HG03139 (cell line): ENCODE measurements around the gene TMEM156.
"Not testable (repeated sequence)": the region's sequence is repeated elsewhere in the genome, so short reads cannot be mapped to it uniquely, and the experiment has no call there.

Experiments
- ATAC-seq: cut with Tn5 transposase; IDR thresholded peaks from one replicate; pipeline ENCODE4 v1.9.1; 2021; ENCODE audit not compliant: unreplicated experiment

TMEM156 gene

GRCh38 chr4:38958453-38959190 lies 73.6 kb downstream of the TMEM156 start:
- ATAC-seq = no peak

DNA sequence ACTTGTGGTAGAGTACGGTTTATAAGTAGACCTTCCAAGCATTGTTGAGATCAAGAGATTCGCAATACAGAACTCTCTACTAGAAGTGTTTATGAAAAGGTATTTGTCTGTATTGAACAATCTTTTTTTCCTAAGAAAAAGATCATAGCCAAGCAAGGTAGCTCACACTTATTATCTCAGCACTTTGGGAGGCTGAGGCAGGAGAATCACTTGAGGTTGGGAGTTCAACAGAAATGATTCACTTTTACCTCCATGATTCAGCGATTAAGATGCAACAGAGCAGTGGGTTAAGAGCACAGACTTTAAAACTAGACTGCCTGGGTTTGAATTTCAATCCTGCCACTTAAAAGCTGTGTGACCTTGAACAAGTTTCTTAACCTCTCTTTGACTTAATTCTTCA lies 74.3 kb downstream of the TMEM156 start:
- ATAC-seq = no peak

- no peak for ATAC-seq
These were observed 74.9 kb downstream of the TMEM156 start for GRCh38 chr4:38957261-38957815.

DNA sequence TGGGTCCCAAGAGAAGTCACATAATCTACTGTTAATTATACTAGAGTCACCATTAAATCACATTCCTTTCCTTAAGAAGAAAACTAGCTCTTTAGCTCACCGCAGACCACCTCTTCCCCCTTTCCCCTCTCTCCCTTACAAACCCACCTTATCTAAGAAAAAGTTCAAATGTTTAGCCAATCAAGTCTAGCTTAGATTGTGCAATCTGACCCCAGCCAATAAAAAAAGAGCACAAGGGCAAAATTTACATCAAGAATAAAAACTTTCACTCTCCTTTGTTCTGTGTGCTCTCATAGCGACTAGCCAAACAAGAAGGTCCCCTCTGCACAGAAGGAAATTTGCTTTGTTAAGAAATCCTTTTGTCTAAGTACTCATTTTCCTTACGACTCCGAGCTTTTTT lies 76.3 kb downstream of the TMEM156 start:
- ATAC-seq = no peak

- no peak for ATAC-seq
These were observed 77.5 kb downstream of the TMEM156 start for GRCh38 chr4:38954727-38955126.

DNA sequence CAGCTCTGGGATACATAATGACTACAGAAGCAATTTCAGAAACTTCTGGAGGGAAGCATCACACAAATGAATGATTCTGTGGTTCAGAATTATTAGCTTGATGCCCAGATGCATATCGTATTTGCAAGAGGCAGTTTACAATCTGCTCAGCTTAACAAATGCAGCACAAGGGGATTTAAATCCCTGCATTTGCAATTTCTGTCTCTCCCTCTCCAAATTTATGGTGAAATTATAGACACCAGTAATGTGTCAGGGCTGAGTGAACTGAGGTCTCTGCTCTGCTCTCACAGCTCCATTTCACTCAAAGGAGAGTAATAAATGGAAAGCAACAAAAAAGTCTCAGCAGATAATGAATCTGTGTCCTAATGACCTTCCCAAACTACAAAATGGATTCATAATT lies 80.2 kb downstream of the TMEM156 start:
- ATAC-seq = no peak

GRCh38 chr4:38951598-38951997 lies 80.6 kb downstream of the TMEM156 start:
- no peak for ATAC-seq

GRCh38 chr4:38950734-38951133 lies 81.5 kb downstream of the TMEM156 start:
- no peak for ATAC-seq

DNA sequence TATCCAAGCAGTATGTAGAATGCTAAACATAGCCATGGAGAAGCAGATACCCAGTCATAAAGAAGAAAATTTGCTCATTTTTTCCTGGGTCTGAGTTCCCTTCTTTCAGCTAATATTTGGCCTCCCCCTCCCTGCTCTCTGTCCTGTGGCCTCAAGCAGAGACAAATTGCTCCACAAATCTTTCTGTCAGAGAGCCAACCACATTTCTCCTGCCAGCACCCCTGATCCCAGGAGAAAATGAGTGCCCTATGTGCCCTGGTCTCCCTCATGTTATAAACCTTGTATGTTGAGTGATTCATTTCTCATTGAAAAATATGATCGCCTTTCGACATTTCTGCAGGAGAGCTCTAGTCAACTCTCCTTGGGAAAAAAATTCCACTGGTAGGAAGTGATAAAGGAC lies 82.0 kb downstream of the TMEM156 start:
- no peak for ATAC-seq

GRCh38 chr4:38949411-38950051 lies 82.7 kb downstream of the TMEM156 start:
- no peak for ATAC-seq

DNA sequence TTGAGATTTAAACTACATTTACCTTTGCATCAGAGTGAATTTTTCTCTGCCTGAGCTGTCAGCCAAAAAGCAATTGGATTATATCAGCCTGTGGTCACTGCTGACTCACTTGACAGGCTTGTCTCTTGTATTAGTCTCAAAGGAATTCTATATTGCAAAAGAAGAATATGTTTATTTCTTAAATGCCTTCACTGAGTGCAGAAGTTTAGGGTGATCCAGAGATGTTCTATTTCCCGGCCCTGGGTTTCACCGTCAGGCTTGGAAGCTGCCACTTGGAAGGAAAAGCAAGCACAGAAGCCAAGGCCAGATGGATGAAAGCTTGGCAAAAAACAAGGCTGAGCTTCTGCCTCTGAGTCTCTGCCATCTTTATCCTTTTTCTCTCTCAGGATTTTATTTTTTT lies 83.7 kb downstream of the TMEM156 start:
- ATAC-seq = no peak

GRCh38 chr4:38946919-38947318 lies 85.3 kb downstream of the TMEM156 start:
- no peak for ATAC-seq

DNA sequence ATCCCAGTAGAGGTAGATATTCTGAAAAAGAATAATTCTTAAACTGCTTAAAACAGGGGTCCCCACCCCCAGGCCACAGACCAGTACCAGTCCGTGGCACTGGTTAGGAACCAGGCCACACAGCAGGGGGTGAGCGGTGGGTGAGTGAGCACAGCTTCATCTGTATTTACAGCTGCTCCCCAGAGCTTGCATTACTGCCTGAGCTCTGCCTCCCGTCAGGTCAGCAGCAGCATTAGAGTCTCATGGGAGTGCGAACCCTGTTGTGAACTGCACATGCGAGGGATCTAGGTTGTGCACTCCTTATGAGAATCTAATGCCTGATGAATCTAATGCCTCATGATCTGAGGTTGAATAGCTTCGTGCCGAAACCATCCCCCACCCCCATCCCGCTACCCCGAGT lies 87.8 kb downstream of the TMEM156 start:
- ATAC-seq = no peak

GRCh38 chr4:38943343-38943742 lies 88.9 kb downstream of the TMEM156 start:
- no peak for ATAC-seq

DNA sequence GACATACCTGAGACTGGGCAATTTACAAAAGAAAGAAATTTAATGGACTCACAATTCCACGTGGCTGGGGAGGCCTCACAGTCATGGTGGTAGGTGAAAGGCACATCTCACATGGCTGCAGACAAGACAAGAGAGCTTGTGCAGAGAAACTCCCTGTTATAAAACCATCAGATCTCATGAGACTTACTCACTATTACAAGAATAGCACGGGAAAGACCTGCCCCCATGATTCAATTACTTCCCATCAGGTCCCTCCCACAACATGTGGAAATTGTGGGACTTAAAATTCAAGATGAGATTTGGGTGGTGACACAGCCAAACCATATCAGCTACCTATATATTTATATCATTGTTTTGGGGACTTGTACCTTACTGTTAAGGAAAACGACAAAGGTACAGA lies 90.3 kb downstream of the TMEM156 start:
- ATAC-seq = not testable (repeated sequence)

- ATAC-seq = no peak
These were observed 91.7 kb downstream of the TMEM156 start for GRCh38 chr4:38940476-38940875.

- ATAC-seq = peak; percentile 94
These were observed 93.0 kb downstream of the TMEM156 start for GRCh38 chr4:38939165-38939564.

- no peak for ATAC-seq
These were observed 96.7 kb downstream of the TMEM156 start for GRCh38 chr4:38935391-38936073.

- ATAC-seq = no peak
These were observed 101.1 kb downstream of the TMEM156 start for GRCh38 chr4:38931125-38931524.

GRCh38 chr4:38930707-38931106 lies 101.5 kb downstream of the TMEM156 start:
- ATAC-seq = no peak

DNA sequence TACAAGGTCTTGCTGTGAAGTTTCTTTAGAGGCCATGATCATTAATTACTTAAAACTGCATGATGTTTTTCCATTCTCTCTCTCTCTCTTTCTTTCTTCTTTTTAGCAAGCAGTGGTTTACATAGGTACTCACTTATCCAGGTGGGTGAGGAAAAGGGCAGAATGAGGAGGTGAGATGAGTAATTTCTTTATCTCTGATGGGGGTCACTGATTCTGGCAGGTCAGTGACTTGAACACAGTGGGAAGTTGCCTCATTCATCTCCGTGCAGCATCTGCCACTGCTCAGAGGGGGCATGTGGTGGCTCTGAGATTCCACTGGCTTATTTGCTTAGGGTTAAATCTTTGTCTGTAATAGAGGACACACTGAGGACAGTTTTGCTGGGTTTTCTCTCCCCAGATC lies 102.0 kb downstream of the TMEM156 start:
- ATAC-seq = no peak

- no peak for ATAC-seq
These were observed 103.2 kb downstream of the TMEM156 start for GRCh38 chr4:38928974-38929373.
